NCI-H2029 (cell line): ENCODE measurements around the gene ATP4B.

Experiments used
- DNase-seq: peaks from one replicate; lab custom pipeline; 2025; lab: John Stamatoyannopoulos, UW

ATP4B gene

GRCh38 chr13:113657851-113658741 lies at the start of gene ATP4B:
Gene ATP4B, minus strand, starts transcription at chr13:113658198. Its CDS starts 54 bp downstream, at chr13:113658144.
- DNase-seq = no peak

GRCh38 chr13:113672002-113672651 lies 14.1 kb upstream of the ATP4B start:
- no peak for DNase-seq

- no peak for DNase-seq
These were observed 13.3 kb upstream of the ATP4B start for GRCh38 chr13:113671066-113672001.

- DNase-seq = no peak
These were observed 12.5 kb upstream of the ATP4B start for GRCh38 chr13:113670541-113670940.

GRCh38 chr13:113669755-113670341 lies 11.8 kb upstream of the ATP4B start:
- no peak for DNase-seq

- no peak for DNase-seq
These were observed 11.3 kb upstream of the ATP4B start for GRCh38 chr13:113669231-113669754.

GRCh38 chr13:113668491-113668971 lies 10.5 kb upstream of the ATP4B start:
- DNase-seq = no peak

GRCh38 chr13:113667771-113668490 lies 9.9 kb upstream of the ATP4B start:
- no peak for DNase-seq

GRCh38 chr13:113666951-113667701 lies 9.1 kb upstream of the ATP4B start, which contains the start of gene GRK1:
Gene GRK1, plus strand, starts transcription at chr13:113667219. Its CDS starts 168 bp downstream, at chr13:113667387.
- no peak for DNase-seq

GRCh38 chr13:113666329-113666670 lies 8.3 kb upstream of the ATP4B start:
- no peak for DNase-seq

GRCh38 chr13:113665597-113666328 lies 7.8 kb upstream of the ATP4B start:
- no peak for DNase-seq

- no peak for DNase-seq
These were observed 7.0 kb upstream of the ATP4B start for GRCh38 chr13:113664751-113665596.

GRCh38 chr13:113663934-113664333 lies 5.9 kb upstream of the ATP4B start:
- DNase-seq = no peak

GRCh38 chr13:113661509-113661908 lies 3.5 kb upstream of the ATP4B start:
- no peak for DNase-seq

- no peak for DNase-seq
These were observed 2.1 kb upstream of the ATP4B start for GRCh38 chr13:113660066-113660465.

- DNase-seq = no peak
These were observed 1.3 kb upstream of the ATP4B start for GRCh38 chr13:113659337-113659736.

- no peak for DNase-seq
These were observed 838 bp upstream of the ATP4B start for GRCh38 chr13:113658836-113659235.
